ENCODE results near the gene CBX4.

DNA sequence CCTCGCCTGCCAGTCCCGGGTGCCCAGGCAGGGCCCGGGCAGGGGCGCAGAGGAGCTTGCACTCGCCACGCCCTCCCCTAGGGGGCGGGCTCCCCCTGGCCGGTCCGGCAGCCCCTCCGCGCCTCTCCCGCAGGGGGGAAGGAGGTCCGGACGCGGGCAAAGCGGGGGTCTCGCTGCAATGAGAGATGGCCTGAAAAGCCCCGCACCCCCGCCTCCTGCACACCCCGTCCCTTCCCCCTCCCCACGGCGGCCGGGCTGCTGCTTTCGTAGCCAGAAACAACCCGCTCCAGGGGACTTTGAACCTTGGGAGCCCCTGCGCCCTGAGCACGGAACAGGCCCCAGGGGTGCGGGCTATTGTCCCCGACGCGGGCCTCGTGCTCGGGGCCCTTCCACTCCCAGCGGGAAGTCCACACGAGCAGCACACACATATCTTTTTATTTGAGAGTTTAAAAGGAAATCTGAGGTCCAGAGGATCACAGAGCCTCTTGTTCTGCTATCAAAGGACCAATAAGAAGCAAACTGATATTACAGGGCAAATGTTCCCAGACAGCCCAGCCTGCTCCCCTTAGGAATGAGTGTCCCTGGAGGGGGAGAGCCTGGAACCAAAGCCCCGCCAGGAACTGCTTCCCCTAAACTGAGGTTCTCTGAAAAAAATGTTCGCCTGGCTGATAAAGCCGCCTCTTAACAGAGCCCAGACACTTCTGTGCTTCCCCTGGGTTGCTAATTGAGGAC, 5.8 kb upstream of the CBX4 start:
- TF ChIP-seq, protein P1, sequence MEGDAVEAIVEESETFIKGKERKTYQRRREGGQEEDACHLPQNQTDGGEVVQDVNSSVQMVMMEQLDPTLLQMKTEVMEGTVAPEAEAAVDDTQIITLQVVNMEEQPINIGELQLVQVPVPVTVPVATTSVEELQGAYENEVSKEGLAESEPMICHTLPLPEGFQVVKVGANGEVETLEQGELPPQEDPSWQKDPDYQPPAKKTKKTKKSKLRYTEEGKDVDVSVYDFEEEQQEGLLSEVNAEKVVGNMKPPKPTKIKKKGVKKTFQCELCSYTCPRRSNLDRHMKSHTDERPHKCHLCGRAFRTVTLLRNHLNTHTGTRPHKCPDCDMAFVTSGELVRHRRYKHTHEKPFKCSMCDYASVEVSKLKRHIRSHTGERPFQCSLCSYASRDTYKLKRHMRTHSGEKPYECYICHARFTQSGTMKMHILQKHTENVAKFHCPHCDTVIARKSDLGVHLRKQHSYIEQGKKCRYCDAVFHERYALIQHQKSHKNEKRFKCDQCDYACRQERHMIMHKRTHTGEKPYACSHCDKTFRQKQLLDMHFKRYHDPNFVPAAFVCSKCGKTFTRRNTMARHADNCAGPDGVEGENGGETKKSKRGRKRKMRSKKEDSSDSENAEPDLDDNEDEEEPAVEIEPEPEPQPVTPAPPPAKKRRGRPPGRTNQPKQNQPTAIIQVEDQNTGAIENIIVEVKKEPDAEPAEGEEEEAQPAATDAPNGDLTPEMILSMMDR (conservative IDR thresholded peaks at IDR 0.05; ENCODE audit: low read depth in 2 of 2), result peak; percentile 51 to 78
- TF ChIP-seq POLR2AphosphoS5 (IDR thresholded peaks at IDR 0.05; ENCODE audit: low read depth), result no peak
- peak; percentile 62 for TF ChIP-seq EZH2 (IDR thresholded peaks at IDR 0.05; ENCODE audit: low read depth, unreplicated experiment)
- TF ChIP-seq EZH2phosphoT487 (IDR thresholded peaks at IDR 0.05; ENCODE audit: unreplicated experiment), result no peak
- TF ChIP-seq, protein P2, sequence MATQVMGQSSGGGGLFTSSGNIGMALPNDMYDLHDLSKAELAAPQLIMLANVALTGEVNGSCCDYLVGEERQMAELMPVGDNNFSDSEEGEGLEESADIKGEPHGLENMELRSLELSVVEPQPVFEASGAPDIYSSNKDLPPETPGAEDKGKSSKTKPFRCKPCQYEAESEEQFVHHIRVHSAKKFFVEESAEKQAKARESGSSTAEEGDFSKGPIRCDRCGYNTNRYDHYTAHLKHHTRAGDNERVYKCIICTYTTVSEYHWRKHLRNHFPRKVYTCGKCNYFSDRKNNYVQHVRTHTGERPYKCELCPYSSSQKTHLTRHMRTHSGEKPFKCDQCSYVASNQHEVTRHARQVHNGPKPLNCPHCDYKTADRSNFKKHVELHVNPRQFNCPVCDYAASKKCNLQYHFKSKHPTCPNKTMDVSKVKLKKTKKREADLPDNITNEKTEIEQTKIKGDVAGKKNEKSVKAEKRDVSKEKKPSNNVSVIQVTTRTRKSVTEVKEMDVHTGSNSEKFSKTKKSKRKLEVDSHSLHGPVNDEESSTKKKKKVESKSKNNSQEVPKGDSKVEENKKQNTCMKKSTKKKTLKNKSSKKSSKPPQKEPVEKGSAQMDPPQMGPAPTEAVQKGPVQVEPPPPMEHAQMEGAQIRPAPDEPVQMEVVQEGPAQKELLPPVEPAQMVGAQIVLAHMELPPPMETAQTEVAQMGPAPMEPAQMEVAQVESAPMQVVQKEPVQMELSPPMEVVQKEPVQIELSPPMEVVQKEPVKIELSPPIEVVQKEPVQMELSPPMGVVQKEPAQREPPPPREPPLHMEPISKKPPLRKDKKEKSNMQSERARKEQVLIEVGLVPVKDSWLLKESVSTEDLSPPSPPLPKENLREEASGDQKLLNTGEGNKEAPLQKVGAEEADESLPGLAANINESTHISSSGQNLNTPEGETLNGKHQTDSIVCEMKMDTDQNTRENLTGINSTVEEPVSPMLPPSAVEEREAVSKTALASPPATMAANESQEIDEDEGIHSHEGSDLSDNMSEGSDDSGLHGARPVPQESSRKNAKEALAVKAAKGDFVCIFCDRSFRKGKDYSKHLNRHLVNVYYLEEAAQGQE (IDR thresholded peaks at IDR 0.05; ENCODE audit: unreplicated experiment), result no peak
- no peak for TF ChIP-seq JUNB (IDR thresholded peaks at IDR 0.05; ENCODE audit: unreplicated experiment)

All from GM23338 (cell line).